Endothelial cell of umbilical vein (primary cell): ENCODE results near the gene EFR3B. TPM values are rescaled to one million over a fixed set of nuclear protein-coding genes. Genes with fewer than 3 reads are reported as not detected.

Experiments
- BruUV-seq: library from RNA; stranded (reverse); fragments of 400-500 nt; replicated peaks from 2 replicates; lab custom pipeline; 2021; lab: Mats Ljungman, UMichigan
- CTCF ChIA-PET: fragments of 300-600, 350-600 bp; sonication (Branson Sonifier 250); formaldehyde crosslinking; loops from one replicate; lab custom pipeline; 2021; ENCODE audit warnings: antibody characterized with exemption, inconsistent platforms; lab: Charles Lee
- POLR2A ChIA-PET: fragments of 300-600, 350-600 bp; sonication (Branson Sonifier 250); formaldehyde crosslinking; loops from one replicate; lab custom pipeline; 2021; ENCODE audit warnings: antibody characterized with exemption, inconsistent platforms; lab: Charles Lee
- DNase-seq: peaks from one replicate; pipeline ENCODE4 v3.0.0-alpha.2; 2011; ENCODE audit warnings: low read depth, low spot score
- FAIRE-seq: peaks from 2 replicates; lab custom pipeline; 2011; peaks lifted over from hg19 to GRCh38; lab: Jason Lieb, UNC
- H2AFZ ChIP-seq: 2 replicates; pipeline ENCODE4 v1.6.0; 2012; ENCODE audit warnings: low read depth, low read length, control low read depth, inconsistent platforms
- H3K27ac ChIP-seq: 2 replicates; pipeline ENCODE4 v1.5.1; 2011; ENCODE audit warnings: low read depth, mild to moderate bottlenecking, control low read depth, low read length, moderate library complexity; ENCODE audit not compliant: insufficient read depth
- H3K27me3 ChIP-seq, 2 experiments: 2 replicates each; pipeline versions ENCODE4 v1.6.0 to v1.6.1; 2011; ENCODE audit warnings: low read length in 2 of 2, mixed read lengths in 1 of 2; ENCODE audit not compliant: control insufficient read depth in 2 of 2, insufficient read depth in 2 of 2
- H3K36me3 ChIP-seq, 2 experiments: 2 replicates in 1 of 2; 3 replicates in 1 of 2; pipeline ENCODE4 v1.5.1; 2011; ENCODE audit warnings: low read length in 2 of 2, mild to moderate bottlenecking in 1 of 2, moderate library complexity in 1 of 2; ENCODE audit not compliant: control insufficient read depth in 2 of 2, insufficient read depth in 2 of 2; ENCODE audit errors: extremely low read depth in 1 of 2
- H3K4me1 ChIP-seq: 3 replicates; pipeline ENCODE4 v1.5.1; 2011; ENCODE audit warnings: mild to moderate bottlenecking, low read length; ENCODE audit not compliant: control insufficient read depth, insufficient read depth; ENCODE audit errors: extremely low read depth
- H3K4me2 ChIP-seq: 2 replicates; pipeline ENCODE4 v1.6.1; 2011; ENCODE audit warnings: low read length, control low read depth, mixed read lengths; ENCODE audit not compliant: insufficient read depth
- H3K4me3 ChIP-seq, 3 experiments: fragments of 200-600 bp in 1 of 3; sonication (generic), shearing (Covaris generic) in 1 of 3; replicated peaks in 1 of 3; 2 replicates each; pipeline ENCODE4 v1.5.1; 2011 to 2016; ENCODE audit warnings: control low read depth in 3 of 3, low read length in 3 of 3, mild to moderate bottlenecking in 2 of 3, inconsistent platforms in 1 of 3, low read depth in 1 of 3, moderate library complexity in 1 of 3; ENCODE audit not compliant: insufficient read depth in 1 of 3
- H3K79me2 ChIP-seq: 2 replicates; pipeline ENCODE4 v1.6.0; 2012; ENCODE audit warnings: low read length, inconsistent platforms; ENCODE audit not compliant: control insufficient read depth, insufficient read depth
- H3K9ac ChIP-seq: replicated peaks from 2 replicates; pipeline ENCODE3; 2011; ENCODE audit warnings: low read length, control low read depth; ENCODE audit not compliant: insufficient read depth; ENCODE audit errors: extremely low read depth
- H3K9me1 ChIP-seq: replicated peaks from 3 replicates; pipeline ENCODE4 v1.6.0; 2011; ENCODE audit warnings: mild to moderate bottlenecking, low read length; ENCODE audit not compliant: control insufficient read depth, insufficient read depth; ENCODE audit errors: extremely low read depth
- H3K9me3 ChIP-seq: replicated peaks from 2 replicates; pipeline ENCODE4 v1.5.1; 2012; ENCODE audit warnings: low read length, inconsistent platforms; ENCODE audit not compliant: control insufficient read depth, insufficient read depth
- H4K20me1 ChIP-seq: replicated peaks from 2 replicates; pipeline ENCODE3; 2011; ENCODE audit warnings: mild to moderate bottlenecking, low read length; ENCODE audit not compliant: control insufficient read depth, insufficient read depth; ENCODE audit errors: extremely low read depth
- CTCF ChIP-seq, 2 donors: IDR thresholded peaks; 1 replicate in 1 of 2; 2 replicates in 1 of 2; pipeline ENCODE4 v1.5.1; 2011; ENCODE audit warnings: low read length in 2 of 2, mild to moderate bottlenecking in 2 of 2, moderate library complexity in 2 of 2, control low read depth in 1 of 2, inconsistent platforms in 1 of 2, low read depth in 1 of 2; ENCODE audit not compliant: insufficient read depth in 1 of 2; ENCODE audit errors: extremely low read depth in 1 of 2
- EZH2 ChIP-seq: IDR thresholded peaks from 2 replicates; pipeline ENCODE4 v1.6.1; 2012; ENCODE audit warnings: borderline replicate concordance, low read depth, mild to moderate bottlenecking, moderate library complexity, low read length, inconsistent platforms; ENCODE audit not compliant: severe bottlenecking
- FOS ChIP-seq: IDR thresholded peaks from 2 replicates; pipeline ENCODE4 v1.6.1; 2011; ENCODE audit warnings: mild to moderate bottlenecking, low read length, moderate library complexity, borderline replicate concordance; ENCODE audit not compliant: insufficient read depth
- GATA2 ChIP-seq: IDR thresholded peaks from 2 replicates; pipeline ENCODE4 v1.7.0; 2011; ENCODE audit warnings: low read depth, mild to moderate bottlenecking, moderate library complexity, mixed read lengths, low read length; ENCODE audit not compliant: insufficient read length, insufficient read depth
- JUN ChIP-seq: IDR thresholded peaks from 2 replicates; pipeline ENCODE4 v1.6.1; 2011; ENCODE audit warnings: borderline replicate concordance, low read depth; ENCODE audit not compliant: insufficient read length, insufficient read depth
- MAX ChIP-seq: IDR thresholded peaks from 2 replicates; pipeline ENCODE4 v1.6.1; 2011; ENCODE audit not compliant: insufficient read depth, insufficient read length
- MYC ChIP-seq: IDR thresholded peaks from one replicate; pipeline ENCODE4 v1.6.1; 2011; ENCODE audit warnings: mild to moderate bottlenecking, low read depth, low read length
- POLR2A ChIP-seq: IDR thresholded peaks from 2 replicates; pipeline ENCODE4 v1.6.1; 2012; ENCODE audit warnings: low read depth, mild to moderate bottlenecking, control low read depth, low read length
- POLR2AphosphoS5 ChIP-seq: IDR thresholded peaks from 2 replicates; pipeline ENCODE4 v1.6.1; 2012; ENCODE audit warnings: low read depth, mild to moderate bottlenecking, control low read depth, low read length, moderate library complexity; ENCODE audit not compliant: insufficient read depth
- dilution Hi-C: fragments of 300-500 bp; cut with MboI; formaldehyde crosslinking; loops from one replicate; pipeline ENCODE4 v1.15.0; 2019; ENCODE audit warnings: low sequenced_read_pairs; ENCODE audit not compliant: extremely low pct_ligation_motif_present
- intact Hi-C: fragments of 100-400 bp; cut with micrococcal nuclease; formaldehyde crosslinking; loops from one replicate; pipeline ENCODE4 v1.10.0; 2022
- polyA plus RNA-seq, 4 experiments: library from polyadenylated mRNA; depleted of rRNA in 3 of 4; stranded (reverse) in 3 of 4; unstranded in 1 of 4; fragments of >200 nt; gene quantifications; 2 replicates each; pipeline versions ENCODE4 v1.2.1 to v1.2.3, GENCODE V29; 2011 to 2012; ENCODE audit warnings: missing spikeins in 1 of 4
- total RNA-seq: library from RNA; stranded (reverse); gene quantifications from 2 replicates; pipeline ENCODE4 v1.2.3, GENCODE V29; 2021

EFR3B gene
- total and polyA plus RNA-seq, 2 donors (not counting 3 experiments of a cell fraction or from before 2014, with no cell fraction given), result 0.15 to 0.77 TPM

GRCh38 chr2:25178976-25179375 lies 137.1 kb downstream of the EFR3B start:
- no peak for DNase-seq
- Histone ChIP-seq H3K79me2 (no peaks in the 10 kb centered on the region), H4K20me1 (no peaks in the 10 kb centered on the region), H3K27me3 (peaks cover 2 to 14% of the 10 kb centered on the region in 2 experiments), H3K27ac (no peak overlapping the region), H3K4me1 (no peaks in the 10 kb centered on the region), H3K9me1 (no peaks in the 10 kb centered on the region), H3K9ac (no peak overlapping the region), H3K9me3 (no peaks in the 10 kb centered on the region), H3K36me3 (no peaks in the 10 kb centered on the region), H2AFZ (no peak overlapping the region), H3K4me2 (no peak overlapping the region), H3K4me3 (no peak overlapping the region)
- POLR2A ChIA-PET, result no interaction called here
- TF ChIP-seq MYC (no peak), POLR2AphosphoS5 (no peak), POLR2A (no peak), CTCF (IDR thresholded peaks at IDR 0.05; ENCODE audit: extremely low read depth in 1 of 2, insufficient read depth in 1 of 2, low read depth in 1 of 2, low read length in 2 of 2) (no peak), FOS (no peak), MAX (no peak), GATA2 (no peak), EZH2 (no peak), JUN (no peak)
- no peak for FAIRE-seq
- BruUV-seq, result no TSS peak
- intact Hi-C loops (no loop called here), dilution Hi-C loops (no loop called here)
- CTCF ChIA-PET, result interaction anchor here (0.7 to 1.5 kb wide), 2 partner anchors 9 to 12 kb away, joined by 3 read pairs; no protein-coding TSS in a partner anchor
